Left renal cortex interstitium (tissue), 4 donors: ENCODE results near the gene CPNE7. TPM values are rescaled to one million over a fixed set of nuclear protein-coding genes. Genes with fewer than 3 reads are reported as not detected.
"Not testable (repeated sequence)": the region's sequence is repeated elsewhere in the genome, so short reads cannot be mapped to it uniquely, and the experiment has no call there.

Experiments
- DNase-seq, 4 donors: peaks; one replicate each; pipeline ENCODE4 v3.0.0-alpha.2; 2013; ENCODE audit warnings: low read depth in 4 of 4, low spot score in 2 of 4, missing footprints in 1 of 4
- polyA plus RNA-seq, 4 donors: library from polyadenylated mRNA; unstranded; fragments of 120-200 nt; gene quantifications; one replicate each; pipeline ENCODE4 v1.2.1, GENCODE V29; 2013; ENCODE audit not compliant: insufficient read length in 4 of 4

Gene CPNE7
- polyA plus RNA-seq, 4 donors, result 1.9 to 6.4 (median 5.0) TPM

GRCh38 chr16:89565256-89565505 lies 10.4 kb upstream of the CPNE7 start:
- no peak for DNase-seq

- peak in 1 of 4 donors; percentile 23 for DNase-seq
These were observed 9.8 kb upstream of the CPNE7 start for GRCh38 chr16:89565506-89566372.

GRCh38 chr16:89567656-89568594 lies 7.6 kb upstream of the CPNE7 start:
- no peak for DNase-seq

DNA sequence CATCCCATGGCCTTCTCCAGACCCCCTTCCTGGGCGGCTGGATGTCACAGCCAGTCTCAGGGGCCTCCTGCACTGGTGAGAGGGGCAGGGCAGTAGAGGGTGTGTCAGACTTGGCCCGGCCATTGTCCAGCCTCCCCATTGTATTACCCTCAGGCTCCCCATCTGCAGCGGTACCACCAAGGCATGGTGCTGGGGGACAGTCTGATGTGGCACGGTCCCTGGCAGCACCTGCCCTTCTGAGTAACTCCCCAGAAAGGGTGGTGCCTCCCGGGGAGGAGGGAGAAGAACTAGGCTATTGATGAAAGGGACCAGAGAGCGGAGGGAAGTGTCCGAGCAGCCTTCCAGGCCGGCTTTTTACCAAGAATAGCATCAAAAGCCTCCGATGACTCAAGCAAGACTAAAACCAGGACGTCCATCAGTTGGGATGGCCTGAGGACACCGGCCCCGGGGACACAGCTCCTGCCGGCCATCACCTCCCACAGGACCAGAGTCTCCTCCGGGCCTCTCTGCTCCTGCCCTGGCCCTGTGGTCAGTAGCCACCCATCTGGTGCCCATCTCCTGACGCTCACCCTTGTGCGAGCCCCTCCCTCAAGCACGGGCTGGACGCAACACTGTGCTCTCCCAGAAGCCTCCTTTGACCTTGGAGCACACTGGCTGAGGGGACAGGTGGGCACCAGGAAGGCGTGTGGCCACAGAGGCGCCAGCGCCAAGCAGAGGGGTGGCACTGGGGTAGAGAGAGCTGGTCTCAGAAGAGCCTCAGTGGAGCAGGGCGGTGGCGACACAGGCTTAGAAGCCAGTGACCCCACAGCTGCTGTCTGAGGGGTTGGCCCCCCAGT lies 5.8 kb upstream of the CPNE7 start:
- DNase-seq, result no peak

GRCh38 chr16:89570342-89570923 lies 5.1 kb upstream of the CPNE7 start:
- DNase-seq, result no peak

GRCh38 chr16:89570983-89571598 lies 4.5 kb upstream of the CPNE7 start:
- not testable (repeated sequence) for DNase-seq

- DNase-seq, result no peak
These were observed 3.9 kb upstream of the CPNE7 start for GRCh38 chr16:89571636-89572035.

GRCh38 chr16:89572073-89572484 lies 3.5 kb upstream of the CPNE7 start:
- DNase-seq, result no peak

DNA sequence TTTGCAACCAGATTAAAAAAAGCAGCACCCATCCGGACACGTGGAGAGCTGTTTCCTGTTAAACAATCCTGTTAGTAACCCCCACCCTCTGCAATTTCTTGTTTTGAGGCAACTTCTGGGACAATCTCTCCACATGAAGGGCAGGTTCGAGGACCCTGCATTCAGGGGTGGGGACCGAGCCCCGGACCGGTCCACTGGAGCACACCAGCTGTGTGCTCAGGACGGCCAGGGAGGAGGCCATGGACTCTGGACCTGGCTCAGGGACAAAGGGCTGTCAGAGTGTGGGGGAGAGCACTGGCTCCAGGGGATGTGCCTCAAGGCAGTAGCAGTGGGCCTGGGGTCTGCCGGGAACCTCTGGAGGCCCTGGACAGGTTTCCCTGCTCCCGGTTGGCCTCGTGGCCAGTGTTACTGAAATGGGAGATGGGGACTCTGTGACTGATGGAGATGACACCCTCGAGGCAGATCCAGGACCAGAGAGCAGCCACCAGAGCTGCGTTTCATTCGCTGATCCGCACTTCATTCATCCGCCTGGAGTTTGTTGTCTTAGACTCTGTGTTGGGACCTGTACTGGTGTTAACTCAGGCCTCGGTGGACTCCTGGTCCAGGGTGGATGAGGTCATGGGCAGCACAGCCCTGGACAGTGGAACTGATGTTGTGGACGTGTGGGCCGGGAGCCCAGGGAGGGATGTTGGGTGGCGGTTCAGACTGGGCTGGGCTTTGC lies 2.9 kb upstream of the CPNE7 start:
- no peak for DNase-seq

DNA sequence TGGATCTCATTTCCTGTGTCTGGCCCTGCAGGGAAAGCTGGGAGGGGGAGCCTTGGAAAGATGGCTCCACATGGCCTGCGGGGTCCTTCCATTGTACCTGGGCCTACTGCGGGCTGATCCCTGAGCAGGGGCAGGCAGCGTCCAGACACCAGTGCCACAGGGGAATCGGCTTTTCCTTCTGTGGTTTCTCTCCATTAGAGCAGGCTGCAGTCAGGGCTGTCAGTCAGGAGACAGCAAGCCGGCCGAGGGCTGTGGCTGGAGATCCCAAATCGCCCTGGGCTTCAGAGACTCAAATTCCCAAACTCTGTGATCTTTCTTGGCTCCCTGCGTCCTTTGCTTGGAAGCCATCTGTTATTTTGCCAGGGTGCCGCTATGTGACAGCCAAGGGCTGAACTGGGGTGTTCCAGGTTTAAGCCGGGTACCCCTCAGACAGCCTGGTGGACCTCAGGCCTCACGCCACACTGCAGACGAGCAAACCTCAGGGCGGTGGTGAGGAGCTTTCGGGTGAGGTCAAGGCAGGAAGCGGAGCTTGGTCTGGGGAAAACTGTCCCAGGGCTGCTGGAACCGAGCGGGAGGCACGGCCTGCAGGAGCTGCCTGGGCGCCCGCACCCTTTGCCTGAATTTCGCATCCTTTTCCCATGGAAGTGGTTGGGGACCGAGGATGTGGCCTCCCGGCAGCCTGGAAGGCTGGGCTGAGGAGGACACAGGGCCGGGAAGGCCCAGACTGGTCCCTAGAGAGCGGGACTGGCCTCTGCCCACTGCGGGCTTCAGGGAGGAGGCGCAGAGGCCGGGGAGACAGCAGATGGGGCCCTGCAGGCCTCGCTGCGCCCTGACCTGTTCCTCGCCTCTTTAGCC lies 1.5 kb upstream of the CPNE7 start:
- DNase-seq, result no peak

DNA sequence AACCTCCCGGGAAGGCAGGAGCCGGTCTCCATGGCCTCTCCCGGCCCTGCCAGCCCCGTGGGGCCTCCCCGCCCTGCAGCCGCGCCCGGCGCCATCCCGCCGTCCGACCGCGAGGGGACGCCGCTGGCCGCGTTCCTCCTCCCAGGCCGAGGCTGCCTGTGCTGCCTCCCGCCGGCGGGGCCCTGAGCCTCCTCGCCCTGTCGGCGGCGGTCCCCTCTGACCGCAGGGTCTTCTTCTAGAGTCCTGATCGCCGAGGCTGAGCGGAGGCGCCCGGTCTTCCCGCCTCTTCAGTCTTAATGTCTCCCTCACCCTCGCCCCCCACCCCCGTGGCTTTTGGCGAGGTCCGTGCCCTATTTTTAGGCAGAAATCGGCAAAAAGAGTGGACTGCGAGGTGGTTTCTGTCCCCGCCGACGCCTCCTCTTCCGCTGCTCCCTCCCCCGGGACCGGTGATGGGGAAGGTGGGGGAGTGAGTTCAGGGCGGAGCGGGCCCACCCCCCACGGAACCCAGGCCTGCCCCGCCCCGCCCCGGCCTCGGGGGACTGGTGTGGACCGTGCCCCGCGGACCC lies 794 bp upstream of the CPNE7 start:
- DNase-seq, result no peak

- no peak for DNase-seq
These were observed 846 bp downstream of the CPNE7 start for GRCh38 chr16:89576153-89577054.

DNA sequence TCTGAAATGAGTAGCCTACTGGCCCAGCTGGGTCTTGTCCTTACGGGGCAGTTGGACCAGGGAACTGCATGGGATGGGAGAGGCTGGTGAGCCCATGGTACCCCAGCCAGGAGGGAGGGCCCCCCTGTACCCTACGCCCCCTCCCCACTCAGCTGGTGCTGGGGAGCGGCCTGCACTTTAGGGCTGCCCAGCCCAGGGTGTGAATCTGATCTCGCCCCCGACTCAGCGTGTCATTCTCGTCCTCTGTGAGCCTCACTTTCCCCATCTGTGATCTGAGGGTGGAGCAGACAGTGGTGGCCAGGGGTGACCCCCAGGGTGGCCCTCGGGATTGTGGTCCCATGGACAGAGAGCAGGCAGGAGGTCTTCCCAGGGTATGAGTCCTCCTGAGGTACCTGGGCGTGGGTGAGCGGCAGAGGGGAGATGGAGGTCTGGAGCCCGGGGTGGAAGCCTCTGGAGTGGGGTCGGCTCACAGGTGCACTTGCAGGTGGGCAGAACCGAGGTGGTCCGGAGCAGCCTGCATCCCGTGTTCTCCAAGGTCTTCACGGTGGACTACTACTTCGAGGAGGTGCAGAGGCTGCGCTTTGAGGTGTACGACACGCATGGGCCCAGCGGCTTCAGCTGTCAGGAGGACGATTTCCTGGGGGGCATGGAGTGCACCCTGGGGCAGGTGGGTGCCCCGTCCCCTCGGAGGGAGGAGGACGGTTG lies 1.6 kb downstream of the CPNE7 start:
- no peak for DNase-seq

DNA sequence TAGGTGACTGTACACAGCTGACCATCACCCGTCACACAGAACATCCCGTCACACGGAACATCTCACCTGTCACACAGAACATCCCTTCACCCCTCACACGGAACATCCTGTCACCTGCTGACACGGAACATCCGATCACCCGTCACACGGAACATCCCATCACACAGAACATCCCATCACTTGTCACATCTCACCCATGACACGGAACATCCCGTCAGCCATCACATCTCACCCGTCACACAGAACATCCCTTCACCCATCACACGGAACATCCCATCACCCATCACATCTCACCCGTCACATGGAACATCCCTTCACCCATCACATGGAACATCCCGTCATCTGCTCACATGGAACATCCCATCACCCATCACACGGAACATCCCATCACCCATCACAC lies 3.8 kb downstream of the CPNE7 start:
- DNase-seq, result no peak

GRCh38 chr16:89581045-89581695 lies 5.6 kb downstream of the CPNE7 start:
- no peak for DNase-seq
